ENCODE data around the gene AP1AR. TPM values are rescaled to one million over a fixed set of nuclear protein-coding genes. Genes with fewer than 3 reads are reported as not detected.
A peak's percentile ranks its signal among the peaks of the same experiment; 100 is the strongest.

Gene AP1AR
- total and polyA plus RNA-seq, 8 donors = 4.5 to 11.4 (median 8.0) TPM

GRCh38 chr4:112312610-112313239 lies 81.1 kb downstream of the AP1AR start:
- Histone ChIP-seq H3K4me1 (no peaks in the 10 kb centered on the region), H3K9me3 (no peaks in the 10 kb centered on the region), H3K4me3 (no peak overlapping the region), H3K27ac (no peak overlapping the region), H3K27me3 (no peaks in the 10 kb centered on the region), H3K36me3 (no peaks in the 10 kb centered on the region)
- DNase-seq = no peak
- WGBS, 2 donors = 81 to 88% methylated on average over 5 of the region's 5 CpGs
- no peak for TF ChIP-seq CTCF (IDR thresholded peaks at IDR 0.05)
- FAIRE-seq = no peak
- intact Hi-C loops (cut with DNase I) = no loop called here
- ATAC-seq = no peak

GRCh38 chr4:112315446-112315845 lies 83.9 kb downstream of the AP1AR start:
- no peaks in the 10 kb centered on the region for H3K36me3 ChIP-seq
- no peak overlapping the region for H3K27ac ChIP-seq
- no peaks in the 10 kb centered on the region for H3K27me3 ChIP-seq
- intact Hi-C loops (cut with DNase I) = no loop called here
- FAIRE-seq = peak; percentile 20
- WGBS, 2 donors = 90 to 96% methylated on average over 3 of the region's 3 CpGs
- no peaks in the 10 kb centered on the region for H3K9me3 ChIP-seq
- ATAC-seq = peak in 2 of 4 donors; percentile 43 to 47
- H3K4me1 ChIP-seq = no peaks in the 10 kb centered on the region
- no peak overlapping the region for H3K4me3 ChIP-seq
- DNase-seq = no peak
- no peak for TF ChIP-seq CTCF (IDR thresholded peaks at IDR 0.05)

- FAIRE-seq = no peak
- H3K4me1 ChIP-seq = no peaks in the 10 kb centered on the region
- H3K36me3 ChIP-seq = no peaks in the 10 kb centered on the region
- no peak overlapping the region for H3K4me3 ChIP-seq
- WGBS, 2 donors = 89 to 93% methylated on average over 2 of the region's 2 CpGs
- no peak overlapping the region for H3K27ac ChIP-seq
- ATAC-seq = peak in 2 of 4 donors; percentile 47 to 66
- TF ChIP-seq CTCF (IDR thresholded peaks at IDR 0.05) = no peak
- intact Hi-C loops (cut with DNase I) = no loop called here
- no peak for DNase-seq
- H3K27me3 ChIP-seq = no peaks in the 10 kb centered on the region
- no peaks in the 10 kb centered on the region for H3K9me3 ChIP-seq
Measured at GRCh38 chr4:112316360-112316759, 84.8 kb downstream of the AP1AR start.

- Histone ChIP-seq H3K27ac (no peak overlapping the region), H3K9me3 (no peaks in the 10 kb centered on the region), H3K4me3 (no peak overlapping the region), H3K27me3 (no peaks in the 10 kb centered on the region), H3K36me3 (no peaks in the 10 kb centered on the region), H3K4me1 (no peaks in the 10 kb centered on the region)
- ATAC-seq = no peak
- intact Hi-C loops (cut with DNase I) = no loop called here
- WGBS, 2 donors = 86 to 87% methylated on average over 5 of the region's 5 CpGs
- no peak for FAIRE-seq
- no peak for TF ChIP-seq CTCF (IDR thresholded peaks at IDR 0.05)
- DNase-seq = no peak
Measured at GRCh38 chr4:112318239-112319142, 86.9 kb downstream of the AP1AR start.

Other genes with a start within 250 kb of the AP1AR start
- 1 to 10 TPM in 1 of 6 donors, under 1 TPM in 5; 0.51 to 1.2 (median 0.76) TPM for gene FAM241A, start 86.3 kb upstream of the AP1AR start, total RNA-seq
- 1 to 10 TPM; 1.1 to 1.4 TPM for gene FAM241A, start 86.3 kb upstream of the AP1AR start, polyA plus RNA-seq
- gene TIFA, start 54.1 kb downstream of the AP1AR start, total RNA-seq = 10 to 100 TPM; 18.6 to 31.2 (median 25.1) TPM
- gene TIFA, start 54.1 kb downstream of the AP1AR start, polyA plus RNA-seq = 1 to 10 TPM; 4.6 to 7.3 TPM
- 10 to 100 TPM in 2 of 6 donors, 1 to 10 TPM in 4; 4.8 to 18.1 (median 7.0) TPM for gene ALPK1, start 65.6 kb downstream of the AP1AR start, total RNA-seq
- 1 to 10 TPM; 5.6 to 5.8 TPM for gene ALPK1, start 65.6 kb downstream of the AP1AR start, polyA plus RNA-seq

Measured in pancreas (tissue), 10 donors.